ENCODE data around the gene ZSCAN30.

- TF ChIP-seq CTCF (IDR thresholded peaks at IDR 0.05; ENCODE audit: extremely low read depth in 1 of 2, insufficient read depth in 1 of 2, low read depth in 1 of 2, low read length in 2 of 2) (no peak), POLR2AphosphoS5 (IDR thresholded peaks at IDR 0.05; ENCODE audit: insufficient read depth, low read depth, low read length) (no peak), MYC (IDR thresholded peaks at IDR 0.05; ENCODE audit: low read depth, low read length) (no peak), POLR2A (IDR thresholded peaks at IDR 0.05; ENCODE audit: low read depth, low read length) (no peak), MAX (IDR thresholded peaks at IDR 0.05; ENCODE audit: insufficient read depth, insufficient read length) (no peak), JUN (IDR thresholded peaks at IDR 0.05; ENCODE audit: borderline replicate concordance, insufficient read depth, insufficient read length, low read depth) (no peak), EZH2 (IDR thresholded peaks at IDR 0.05; ENCODE audit: borderline replicate concordance, low read depth, low read length, severe bottlenecking) (no peak), GATA2 (IDR thresholded peaks at IDR 0.05; ENCODE audit: insufficient read depth, insufficient read length, low read depth, low read length) (no peak)
These were observed 45.8 kb upstream of the ZSCAN30 start for GRCh38 chr18:35335866-35336265.

All from endothelial cell of umbilical vein (primary cell).